Left lobe of liver (tissue), 2 donors: Measurements from ENCODE around the gene TAF7L. TPM values are rescaled to one million over a fixed set of nuclear protein-coding genes. Genes with fewer than 3 reads are reported as not detected.
"Not testable (repeated sequence)": the region's sequence is repeated elsewhere in the genome, so short reads cannot be mapped to it uniquely, and the experiment has no call there.

ENCODE experiments used
- ATAC-seq: fragments of 200-7000 bp; cut with Tn5 transposase; one replicate; pipeline ENCODE4 v1.9.1; 2020; ENCODE audit warnings: mild to moderate bottlenecking, moderate library complexity
- DNase-seq: peaks from one replicate; pipeline ENCODE4 v3.0.0-alpha.2; 2020; ENCODE audit warnings: low spot score
- total RNA-seq: library from RNA; stranded (reverse); gene quantifications from one replicate; pipeline ENCODE4 v1.2.1, GENCODE V29; 2021
- donor health status: DM: no; HTN: no; CAD: no; lungs with moderate emphysema.
- donor health status: DM: no; HTN: yes; CAD: no.

The TAF7L gene, protein sequence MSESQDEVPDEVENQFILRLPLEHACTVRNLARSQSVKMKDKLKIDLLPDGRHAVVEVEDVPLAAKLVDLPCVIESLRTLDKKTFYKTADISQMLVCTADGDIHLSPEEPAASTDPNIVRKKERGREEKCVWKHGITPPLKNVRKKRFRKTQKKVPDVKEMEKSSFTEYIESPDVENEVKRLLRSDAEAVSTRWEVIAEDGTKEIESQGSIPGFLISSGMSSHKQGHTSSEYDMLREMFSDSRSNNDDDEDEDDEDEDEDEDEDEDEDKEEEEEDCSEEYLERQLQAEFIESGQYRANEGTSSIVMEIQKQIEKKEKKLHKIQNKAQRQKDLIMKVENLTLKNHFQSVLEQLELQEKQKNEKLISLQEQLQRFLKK
- 0.08 TPM for total RNA-seq

DNA sequence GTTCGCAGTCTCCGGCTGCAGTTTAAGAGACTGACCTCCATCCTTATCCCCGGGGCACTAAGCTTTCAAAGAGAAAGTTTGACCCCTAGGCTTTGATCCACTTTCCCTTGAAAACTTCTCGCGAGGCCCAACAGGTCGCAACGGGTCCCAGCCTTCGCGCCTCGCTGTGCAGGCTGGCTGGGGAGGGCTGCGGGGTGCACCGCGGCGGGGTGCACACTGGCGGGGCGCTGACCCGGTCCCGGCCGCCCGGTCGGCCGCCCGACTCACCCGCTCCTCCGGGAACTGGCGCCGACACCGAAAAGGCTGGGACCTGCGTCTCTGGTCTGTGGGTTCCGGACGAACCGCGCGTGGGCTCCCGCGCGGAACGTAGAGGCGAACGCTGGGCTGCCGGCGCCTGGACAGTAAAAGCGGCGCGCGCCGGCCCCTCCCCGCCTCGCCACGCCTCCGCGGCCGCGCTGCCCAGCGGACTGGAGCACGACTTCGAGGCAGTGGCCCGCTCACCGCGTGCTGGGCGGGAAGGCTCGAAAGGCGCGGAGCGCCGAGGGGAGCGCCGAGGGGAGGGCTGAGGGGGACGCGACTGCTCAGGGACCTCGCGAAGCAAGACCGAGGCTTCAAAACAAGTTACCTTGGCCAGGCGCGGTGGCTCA is at the start of gene TAF7L:
TSS of gene TAF7L (minus strand) at position 378 of the 647 bp plus-strand sequence. CDS start 3,791 bp downstream, outside the sequence.
- DNase-seq = no peak
- no peak for ATAC-seq

DNA sequence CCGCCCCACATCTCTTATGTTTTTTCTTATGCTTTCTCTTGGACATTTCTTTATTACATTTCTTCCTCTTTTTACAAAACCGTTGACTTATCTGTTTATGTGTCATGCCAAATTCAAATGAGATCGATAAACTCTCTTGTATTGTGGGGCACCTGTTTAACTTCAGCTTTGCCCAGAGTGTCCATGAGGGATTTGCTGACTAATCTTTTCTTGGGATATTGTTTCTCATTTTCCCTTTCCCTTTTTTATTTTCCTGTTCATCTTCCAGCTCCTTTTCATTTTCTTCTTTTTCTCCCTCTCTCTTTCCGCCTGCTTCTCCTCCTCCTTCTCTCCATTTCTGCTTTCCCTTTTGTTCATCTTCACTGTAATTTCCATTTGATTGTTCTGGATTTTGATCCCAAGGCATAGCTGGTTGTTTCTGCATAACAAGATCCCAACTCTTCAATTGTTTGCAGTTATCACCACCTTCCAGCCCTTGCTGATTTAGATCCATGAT is 46.7 kb upstream of the TAF7L start:
- DNase-seq (no peak), ATAC-seq (no peak)

DNA sequence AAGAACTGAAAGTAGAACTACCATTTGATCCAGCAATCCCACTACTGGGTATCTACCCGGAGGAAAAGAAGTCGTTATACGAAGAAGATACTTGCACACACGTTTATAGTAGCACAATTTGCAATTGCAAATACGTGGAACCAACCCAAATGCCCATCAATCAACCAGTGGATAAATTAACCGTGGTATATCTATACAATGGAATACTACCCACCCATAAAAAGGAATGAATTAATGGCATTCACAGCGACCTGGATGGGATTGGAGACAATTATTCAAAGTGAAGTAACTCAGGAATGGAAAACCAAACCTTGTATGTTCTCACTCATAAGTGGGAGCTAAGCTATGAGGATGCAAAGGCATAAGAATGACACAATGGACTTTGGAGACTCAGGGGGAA is 43.2 kb upstream of the TAF7L start:
- not testable (repeated sequence) for DNase-seq, ATAC-seq

DNA sequence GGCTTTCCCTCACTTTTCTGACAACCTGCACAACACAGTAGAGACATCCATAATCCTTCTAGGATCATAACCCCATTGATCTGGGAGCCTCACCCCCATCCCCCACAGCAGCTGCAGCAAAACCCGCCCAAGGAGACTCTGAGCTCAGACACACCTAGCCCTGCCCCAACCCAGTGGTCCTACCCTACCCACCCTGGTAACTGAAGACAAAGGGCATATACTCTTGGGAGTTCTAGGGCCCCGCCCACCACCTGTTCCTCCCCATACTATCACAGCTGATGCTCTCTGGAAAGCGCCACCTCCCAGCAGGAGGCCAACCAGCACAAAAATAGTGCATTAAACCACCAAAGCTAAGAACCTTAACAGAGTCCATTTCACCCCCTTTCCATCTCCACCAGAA is 35.5 kb upstream of the TAF7L start:
- not testable (repeated sequence) for ATAC-seq, DNase-seq

DNA sequence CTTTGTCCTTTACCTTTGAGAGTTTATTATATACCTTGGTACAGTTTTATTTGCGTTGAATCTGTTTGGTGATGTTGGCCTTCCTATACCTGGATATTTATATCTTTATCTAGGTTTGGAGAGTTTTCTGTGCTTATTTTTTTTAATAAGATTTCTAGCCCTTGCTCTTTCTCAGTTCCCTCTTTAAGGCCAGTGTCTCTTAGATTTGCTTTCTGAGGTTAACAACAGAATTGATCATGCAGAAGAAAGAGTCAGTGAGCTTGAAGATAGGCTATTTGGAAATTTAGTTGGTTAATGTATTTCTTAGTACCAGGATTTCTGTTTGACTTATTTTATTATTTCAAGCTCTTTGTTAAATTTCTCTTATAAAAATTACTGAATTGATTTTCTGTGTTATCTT is 12.7 kb upstream of the TAF7L start:
- DNase-seq (no peak), ATAC-seq (no peak)

DNA sequence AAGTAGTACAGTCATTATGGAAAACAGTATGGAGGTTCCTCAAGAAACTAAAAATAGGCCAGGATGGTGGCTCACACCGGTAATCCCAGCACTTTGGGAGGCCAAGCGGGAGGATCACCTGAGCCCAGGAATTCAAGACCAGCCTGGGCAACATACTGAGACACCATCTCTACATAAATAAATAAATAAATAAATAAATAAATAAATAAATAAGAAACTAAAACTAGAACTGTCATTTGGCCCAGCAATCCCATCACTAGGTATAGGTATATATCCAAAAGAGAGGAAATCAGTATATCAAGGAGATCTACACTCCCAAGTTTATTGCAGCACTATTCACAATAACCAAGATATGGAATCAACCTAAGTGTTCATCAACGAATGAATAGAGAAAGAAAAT is 4.5 kb upstream of the TAF7L start:
- ATAC-seq, DNase-seq: not testable (repeated sequence)

DNA sequence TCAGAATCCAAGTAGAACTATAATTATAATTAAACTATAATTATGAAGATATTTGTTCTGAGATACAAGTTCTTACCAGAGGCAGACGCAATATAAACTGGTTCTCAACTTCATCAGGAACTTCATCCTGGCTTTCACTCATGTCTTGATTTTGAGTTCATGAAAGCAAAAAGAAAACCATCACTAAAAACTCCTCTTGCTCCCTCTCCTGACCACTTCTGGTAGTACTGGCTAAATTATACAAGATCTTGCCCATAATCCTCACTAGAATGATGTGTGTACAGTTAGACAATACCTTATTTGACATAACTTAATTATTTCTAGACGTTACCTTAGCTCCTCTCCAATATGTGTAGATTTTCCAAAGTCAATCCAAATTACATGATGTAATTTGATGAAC is 3.7 kb downstream of the TAF7L start:
- peak; percentile 71 for ATAC-seq
- no peak for DNase-seq

DNA sequence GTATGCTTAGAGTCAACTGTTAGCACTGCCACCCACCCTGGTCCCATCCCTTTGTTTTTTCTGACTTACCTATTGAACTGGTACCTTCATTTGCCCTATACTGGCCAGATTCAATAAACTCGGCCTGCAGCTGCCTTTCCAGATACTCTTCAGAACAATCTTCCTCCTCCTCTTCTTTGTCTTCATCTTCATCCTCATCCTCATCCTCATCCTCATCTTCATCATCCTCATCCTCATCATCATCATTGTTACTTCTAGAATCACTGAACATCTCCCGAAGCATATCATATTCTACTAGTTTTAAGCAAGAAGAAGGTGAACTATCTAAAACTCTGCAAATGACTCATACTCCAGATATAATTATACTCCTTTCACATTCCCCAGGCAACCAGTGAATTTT is 14.9 kb downstream of the TAF7L start:
- ATAC-seq (no peak), DNase-seq (no peak)

DNA sequence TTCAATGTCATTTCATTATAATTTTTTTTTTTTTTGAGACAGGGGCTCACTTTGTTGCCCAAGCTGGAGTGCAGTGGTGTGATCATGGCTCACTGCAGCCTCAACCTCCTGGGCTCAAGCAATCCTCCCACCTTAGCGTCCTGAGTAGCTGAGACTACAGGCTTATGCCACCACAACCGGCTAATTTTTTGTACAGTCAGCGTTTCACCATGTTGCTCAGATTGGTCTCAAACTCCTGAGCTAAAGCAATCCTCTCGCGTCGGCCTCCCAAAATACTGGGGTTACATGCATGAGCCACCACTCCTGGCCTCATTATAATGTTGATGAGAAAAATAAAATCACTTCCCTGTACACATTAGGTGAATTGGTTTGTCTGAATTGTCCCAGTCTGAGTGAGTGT is 16.9 kb downstream of the TAF7L start:
- ATAC-seq (no peak), DNase-seq (no peak)

DNA sequence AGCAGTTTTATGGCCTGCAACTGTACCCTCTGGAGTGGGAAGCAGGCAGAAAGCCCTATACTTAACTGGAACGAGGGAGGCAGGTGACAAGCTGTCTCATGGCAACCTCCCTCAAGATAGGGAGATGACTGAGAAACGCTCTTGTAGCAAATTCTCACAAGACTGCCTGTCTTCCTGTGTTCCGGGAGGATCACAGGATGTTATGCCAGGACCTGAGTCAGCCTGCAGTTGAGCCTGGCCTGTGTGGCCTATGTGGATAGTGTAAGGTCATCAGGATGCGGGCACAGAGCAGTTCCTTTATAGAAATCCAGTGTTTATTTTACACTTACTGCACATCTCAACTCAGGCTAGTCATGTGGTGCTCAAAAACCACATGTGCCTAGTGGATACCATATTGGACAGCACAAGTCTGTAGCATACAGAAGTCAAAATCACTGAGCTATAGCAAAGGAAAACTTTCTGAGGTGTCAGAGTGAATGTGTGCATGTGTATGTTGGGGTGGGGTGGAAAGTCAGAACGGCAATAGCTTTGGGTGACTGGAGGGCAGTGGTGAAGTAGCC is 25.2 kb downstream of the TAF7L start:
- no peak for DNase-seq

DNA sequence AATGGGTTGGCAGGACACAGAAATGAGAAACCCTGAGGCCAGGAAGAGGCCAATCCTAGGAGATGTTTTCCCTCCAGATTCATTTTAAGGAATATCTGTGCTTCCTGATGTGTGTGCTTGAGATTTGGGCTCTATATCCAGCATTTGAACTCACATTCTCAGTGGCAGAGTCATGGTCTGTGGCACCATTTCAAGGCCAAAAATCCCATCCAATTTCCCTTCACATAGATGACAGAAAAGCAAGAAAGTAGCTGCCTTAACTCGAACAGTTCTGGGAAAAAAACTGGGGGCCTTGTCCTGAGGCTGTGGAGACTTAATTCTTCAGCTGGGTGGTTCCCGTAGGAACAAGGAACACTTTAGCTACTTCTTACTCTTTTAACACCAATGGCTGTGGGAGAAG is 27.4 kb downstream of the TAF7L start:
- DNase-seq = no peak
- no peak for ATAC-seq

More for the DNA sequence above, 25.2 kb downstream of the TAF7L start:
- no peak for ATAC-seq

DNA sequence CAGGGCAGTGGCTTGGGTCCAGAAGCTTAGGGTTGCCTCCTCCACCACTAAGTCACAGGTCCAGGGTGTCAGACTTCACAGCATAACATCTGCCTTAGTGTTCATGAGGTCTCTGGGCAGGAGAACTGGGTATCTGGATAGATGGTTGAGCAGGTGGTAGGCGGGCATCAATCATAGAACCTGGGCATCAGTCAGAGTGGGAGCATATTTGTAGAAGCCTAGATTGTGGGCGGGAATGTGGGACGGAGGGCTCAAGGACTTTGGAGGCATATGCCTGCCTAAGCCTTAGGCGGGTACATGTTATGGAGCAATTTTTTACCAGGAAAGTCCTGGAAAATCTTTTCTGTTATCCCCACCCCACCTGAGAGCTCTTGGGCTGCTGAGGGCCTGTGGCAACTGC is 28.5 kb downstream of the TAF7L start:
- ATAC-seq (no peak), DNase-seq (no peak)

DNA sequence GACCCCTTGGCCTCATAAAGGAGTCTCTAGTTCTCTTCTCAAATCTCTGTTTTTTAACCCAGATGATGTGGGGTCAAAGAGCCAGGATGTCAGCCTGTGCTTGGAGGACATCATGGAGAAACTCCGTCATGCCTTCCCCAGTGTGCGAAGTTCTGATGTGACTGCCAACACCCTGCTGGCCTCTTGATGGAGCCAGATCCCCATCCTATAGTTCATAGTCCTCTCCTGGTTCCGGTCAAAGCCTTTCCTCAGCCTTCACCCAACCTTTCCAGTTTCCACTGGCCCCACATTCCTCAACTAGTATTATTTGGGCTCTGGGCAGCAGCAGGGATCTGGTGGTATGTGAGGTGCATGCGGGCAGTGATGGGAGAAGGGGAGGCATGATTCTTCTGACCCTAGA is 30.7 kb downstream of the TAF7L start:
- no peak for DNase-seq
- peak; percentile 41 for ATAC-seq

DNA sequence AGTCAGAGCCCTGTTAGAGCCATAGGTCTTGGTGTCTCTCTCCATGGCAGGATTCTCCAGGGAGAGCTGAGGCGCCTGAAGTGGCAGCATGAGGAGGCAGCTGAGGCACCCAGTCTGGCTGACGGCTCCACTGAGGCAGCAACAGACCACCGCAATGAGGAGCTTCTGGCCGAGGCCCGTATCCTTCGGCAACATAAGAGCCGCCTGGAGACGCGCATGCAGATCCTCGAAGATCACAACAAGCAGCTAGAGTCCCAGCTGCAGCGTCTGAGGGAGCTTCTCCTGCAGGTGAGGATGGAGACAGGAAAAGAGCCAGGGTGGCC is 32.9 kb downstream of the TAF7L start:
- DNase-seq (no peak), ATAC-seq (no peak)

DNA sequence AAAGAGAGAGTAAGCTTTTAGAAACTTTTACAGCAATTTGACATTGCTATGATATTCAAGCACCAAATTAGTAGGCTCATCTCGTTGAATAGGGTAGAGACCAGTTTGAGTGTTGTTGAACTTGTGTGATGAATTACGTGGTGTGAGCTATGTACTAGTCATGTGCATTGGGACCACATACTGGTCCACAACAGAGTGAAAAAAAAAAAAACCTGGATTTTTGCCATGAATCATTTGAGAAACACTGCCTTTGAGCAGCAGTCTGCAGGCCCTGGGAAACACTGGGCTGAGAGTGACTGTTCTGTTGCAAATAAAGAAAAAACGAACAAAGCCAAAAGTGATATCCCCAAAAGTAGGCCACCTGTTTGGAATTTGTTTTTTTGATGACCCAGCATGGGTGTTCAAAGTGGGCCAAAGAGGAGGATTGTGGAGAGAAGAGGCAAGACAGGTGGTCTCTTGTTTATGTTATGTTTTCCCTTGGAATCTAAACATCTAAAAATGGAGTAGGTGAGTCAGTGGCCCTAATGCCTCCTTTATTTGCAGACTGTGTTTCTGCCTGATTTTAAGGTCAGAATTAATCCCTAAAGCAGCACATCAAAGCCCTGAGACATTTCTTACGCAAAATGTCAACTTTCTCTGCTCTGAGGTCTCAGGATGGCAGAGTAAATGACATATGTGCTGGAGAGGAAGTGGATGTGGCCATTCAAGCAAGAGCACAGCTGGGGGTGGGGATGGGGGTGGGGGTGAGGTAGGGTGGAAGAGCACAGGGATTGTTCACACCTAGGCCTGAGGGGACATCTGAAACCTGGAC is 33.5 kb downstream of the TAF7L start:
- DNase-seq = no peak
- ATAC-seq = no peak

DNA sequence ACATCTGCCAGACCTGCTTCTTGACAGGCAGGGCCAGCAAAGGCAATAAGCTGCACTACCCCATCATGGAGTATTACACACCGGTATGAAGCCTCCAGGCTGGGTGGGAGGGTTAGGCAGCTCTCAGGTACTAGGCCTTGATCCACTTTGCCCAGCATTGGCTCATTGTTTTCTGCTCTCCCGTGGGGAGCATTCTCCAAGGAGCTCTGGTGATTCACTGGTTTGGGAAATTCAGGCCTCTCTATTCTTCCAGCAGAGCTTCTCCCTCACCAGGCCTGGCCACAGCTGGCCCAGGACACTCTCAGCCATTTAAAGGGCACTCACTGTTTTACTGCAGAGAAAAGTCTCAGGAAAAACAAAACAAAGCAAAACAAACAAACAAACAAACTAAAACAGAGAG is 38.5 kb downstream of the TAF7L start:
- DNase-seq (no peak), ATAC-seq (no peak)

DNA sequence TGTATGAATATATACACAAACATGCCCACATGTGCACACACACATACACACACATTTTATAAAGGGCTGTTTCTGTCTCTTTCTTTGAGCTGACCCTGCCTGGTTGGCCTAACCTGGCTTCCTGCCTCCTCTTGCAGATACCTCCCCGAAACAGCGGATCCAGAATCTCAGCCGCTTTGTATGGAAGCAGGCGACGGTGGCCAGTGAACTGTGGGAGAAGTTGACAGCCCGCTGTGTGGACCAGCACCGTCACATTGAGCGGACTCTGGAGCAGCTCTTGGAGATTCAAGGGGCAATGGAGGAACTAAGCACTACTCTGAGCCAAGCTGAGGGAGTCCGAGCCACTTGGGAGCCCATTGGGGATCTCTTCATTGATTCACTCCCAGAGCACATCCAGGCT is 49.6 kb downstream of the TAF7L start:
- no peak for DNase-seq
- no peak for ATAC-seq

DNA sequence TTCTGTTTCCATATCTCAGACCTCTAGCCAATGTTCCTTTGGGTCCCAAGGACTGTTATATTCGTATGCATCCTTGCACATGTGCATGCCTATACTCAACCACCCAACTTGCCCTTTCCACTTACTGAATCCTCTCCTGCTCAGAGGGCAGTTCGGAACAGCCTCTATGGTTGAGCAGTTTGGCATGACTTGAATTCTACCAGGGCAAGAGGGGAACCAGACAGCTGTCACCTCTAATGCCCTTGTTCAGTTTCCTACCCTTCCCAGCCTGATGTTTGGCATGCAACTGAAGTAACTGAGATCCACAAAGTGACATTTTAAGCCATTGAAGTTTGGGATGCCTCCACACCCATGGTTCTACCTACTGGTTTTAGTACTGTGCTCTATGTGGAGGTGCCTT is 54.1 kb downstream of the TAF7L start:
- no peak for ATAC-seq
- DNase-seq = no peak

DNA sequence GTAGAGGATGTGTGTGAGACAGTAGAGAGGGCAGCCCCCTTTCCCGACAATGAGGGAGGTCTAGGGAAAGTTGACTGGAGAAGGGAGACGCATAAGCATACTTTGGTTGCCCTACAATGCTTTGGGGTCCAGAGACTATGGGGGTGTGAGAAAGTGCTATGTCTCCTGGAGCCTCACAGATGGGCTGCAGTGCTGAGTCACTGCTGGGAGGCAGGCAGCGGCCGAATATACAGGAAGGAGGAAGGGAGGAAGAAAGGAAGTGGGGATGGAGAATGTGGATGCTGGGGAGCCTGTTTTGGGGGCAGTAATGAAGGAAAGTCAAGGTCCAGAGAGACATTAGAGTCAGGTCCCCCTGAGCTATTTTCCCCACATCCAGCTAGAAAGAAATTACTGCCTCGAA is 58.8 kb downstream of the TAF7L start:
- DNase-seq (no peak), ATAC-seq (no peak)

DNA sequence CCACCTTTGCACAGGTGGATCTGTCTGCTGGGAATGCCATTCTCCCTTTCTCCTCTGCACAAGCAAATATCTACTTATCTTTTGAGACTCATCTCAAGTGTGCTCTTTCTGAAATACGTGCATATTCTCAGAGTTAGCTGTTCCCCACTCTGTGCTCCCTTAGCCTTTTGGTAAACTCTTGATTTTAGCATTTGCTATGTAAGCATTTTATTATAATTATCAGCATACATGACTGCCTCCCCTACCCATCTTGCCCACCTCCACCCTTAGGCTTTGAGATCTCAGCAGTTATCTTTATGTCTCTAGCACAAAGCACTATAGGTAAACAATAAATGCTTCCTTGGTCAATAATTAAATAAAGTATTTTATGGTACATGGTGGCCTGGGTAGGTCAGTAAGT is 60.1 kb downstream of the TAF7L start:
- no peak for ATAC-seq
- DNase-seq = no peak

DNA sequence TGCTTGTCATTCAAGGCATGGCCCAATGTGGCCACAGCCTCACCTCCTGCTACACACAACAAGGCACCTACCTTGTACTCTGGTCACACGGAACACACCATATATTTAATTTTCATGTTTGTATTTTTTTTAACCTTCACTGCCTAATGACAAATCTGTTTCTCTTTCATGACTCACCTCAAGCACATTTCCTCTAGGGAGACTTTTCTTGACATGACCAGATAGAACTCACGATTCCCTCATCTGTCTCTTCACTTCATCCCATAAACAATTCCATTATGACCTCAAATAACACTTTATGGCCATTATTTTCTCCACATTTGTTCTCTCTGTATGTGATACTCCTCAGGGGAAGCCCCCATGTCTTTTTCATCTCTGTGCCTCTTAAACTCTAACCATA is 60.5 kb downstream of the TAF7L start:
- DNase-seq (no peak), ATAC-seq (no peak)
